Uterus (tissue), 2 donors: ENCODE results near the gene TCHP.
"Not testable (repeated sequence)": the region's sequence is repeated elsewhere in the genome, so short reads cannot be mapped to it uniquely, and the experiment has no call there.

Experiments
- POLR2A ChIP-seq, 2 donors: fragments of 450-650 bp; IDR thresholded peaks; one replicate each; pipeline ENCODE4 v1.6.1; 2016; ENCODE audit warnings: antibody characterized with exemption in 2 of 2, mild to moderate bottlenecking in 1 of 2, moderate library complexity in 1 of 2
- TF ChIP-seq, protein P1 (sequence below), 4 experiments: fragments of 200-600 bp in 2 of 4; fragments of 450-650 bp in 2 of 4; sonication (generic) in 2 of 4; IDR thresholded peaks; one replicate each; pipeline ENCODE4 v1.5.1; 2016 to 2019; ENCODE audit warnings: antibody characterized with exemption in 4 of 4, mild to moderate bottlenecking in 2 of 4, moderate library complexity in 1 of 4

GRCh38 chr12:109891731-109892130 is 8.3 kb upstream of the TCHP start:
- TF ChIP-seq, protein P1, sequence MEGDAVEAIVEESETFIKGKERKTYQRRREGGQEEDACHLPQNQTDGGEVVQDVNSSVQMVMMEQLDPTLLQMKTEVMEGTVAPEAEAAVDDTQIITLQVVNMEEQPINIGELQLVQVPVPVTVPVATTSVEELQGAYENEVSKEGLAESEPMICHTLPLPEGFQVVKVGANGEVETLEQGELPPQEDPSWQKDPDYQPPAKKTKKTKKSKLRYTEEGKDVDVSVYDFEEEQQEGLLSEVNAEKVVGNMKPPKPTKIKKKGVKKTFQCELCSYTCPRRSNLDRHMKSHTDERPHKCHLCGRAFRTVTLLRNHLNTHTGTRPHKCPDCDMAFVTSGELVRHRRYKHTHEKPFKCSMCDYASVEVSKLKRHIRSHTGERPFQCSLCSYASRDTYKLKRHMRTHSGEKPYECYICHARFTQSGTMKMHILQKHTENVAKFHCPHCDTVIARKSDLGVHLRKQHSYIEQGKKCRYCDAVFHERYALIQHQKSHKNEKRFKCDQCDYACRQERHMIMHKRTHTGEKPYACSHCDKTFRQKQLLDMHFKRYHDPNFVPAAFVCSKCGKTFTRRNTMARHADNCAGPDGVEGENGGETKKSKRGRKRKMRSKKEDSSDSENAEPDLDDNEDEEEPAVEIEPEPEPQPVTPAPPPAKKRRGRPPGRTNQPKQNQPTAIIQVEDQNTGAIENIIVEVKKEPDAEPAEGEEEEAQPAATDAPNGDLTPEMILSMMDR (IDR thresholded peaks at IDR 0.05): not testable (repeated sequence)
- not testable (repeated sequence) for TF ChIP-seq POLR2A (IDR thresholded peaks at IDR 0.05)
